GM18873 (cell line): ENCODE results near the gene RBM8A.

Experiments
- ATAC-seq: cut with Tn5 transposase; IDR thresholded peaks from one replicate; pipeline ENCODE4 v1.9.1; 2021; ENCODE audit warnings: mild to moderate bottlenecking, moderate library complexity, moderate number of reproducible peaks; ENCODE audit not compliant: unreplicated experiment, low FRiP score

RBM8A gene

DNA sequence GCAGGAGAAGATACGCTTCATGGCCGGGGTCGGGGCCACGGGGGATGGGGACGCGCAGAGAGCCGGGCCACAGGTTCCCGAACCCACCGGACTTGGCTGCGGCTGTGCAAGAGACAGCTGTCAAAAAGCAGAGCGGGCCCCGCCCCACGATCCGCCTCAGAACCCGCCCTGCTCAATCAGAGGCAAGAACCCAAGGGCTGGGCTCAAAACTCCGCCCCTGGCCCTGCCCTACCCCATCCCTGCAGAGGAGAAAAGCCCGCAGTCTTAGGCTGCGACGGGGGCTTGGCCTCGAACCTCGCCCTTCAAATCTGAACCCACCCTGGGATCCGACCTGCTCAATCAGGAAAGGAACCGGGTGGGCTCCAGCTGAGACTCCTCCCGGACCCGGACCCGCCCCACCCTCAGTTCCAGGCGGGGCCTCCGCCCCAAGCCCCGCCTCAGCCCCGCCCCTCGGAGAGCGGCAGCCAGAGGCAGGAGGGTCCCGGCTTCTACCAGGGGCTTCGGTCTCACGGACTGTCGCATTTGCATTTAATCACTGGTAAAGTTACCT lies 41.5 kb downstream of the RBM8A start, which contains the start of gene ANKRD35:
TSS of gene ANKRD35 (minus strand) at position 129 of the 550 bp plus-strand sequence. CDS start at position 21, 108 bp downstream.
- peak; percentile 89 for ATAC-seq

DNA sequence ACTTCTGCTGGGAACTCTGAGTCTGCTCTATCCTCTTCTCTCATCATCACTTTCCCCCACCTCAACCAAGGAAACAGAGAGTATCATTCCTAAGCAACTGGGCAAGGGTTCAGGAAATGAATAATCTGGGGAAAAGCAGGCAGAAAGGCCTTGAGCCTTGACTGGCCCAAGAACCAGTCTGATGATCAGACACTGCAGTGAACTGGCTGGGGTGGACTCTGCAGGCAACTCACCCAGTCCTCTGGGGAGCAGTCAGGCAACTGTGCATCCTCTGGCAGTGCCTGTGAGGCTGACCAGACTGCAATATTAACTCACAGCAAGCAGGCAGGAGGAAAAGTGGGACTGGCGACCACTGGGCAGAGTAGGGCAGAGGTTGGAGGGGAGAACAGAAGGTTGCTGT lies 42.6 kb downstream of the RBM8A start:
- ATAC-seq: no peak

DNA sequence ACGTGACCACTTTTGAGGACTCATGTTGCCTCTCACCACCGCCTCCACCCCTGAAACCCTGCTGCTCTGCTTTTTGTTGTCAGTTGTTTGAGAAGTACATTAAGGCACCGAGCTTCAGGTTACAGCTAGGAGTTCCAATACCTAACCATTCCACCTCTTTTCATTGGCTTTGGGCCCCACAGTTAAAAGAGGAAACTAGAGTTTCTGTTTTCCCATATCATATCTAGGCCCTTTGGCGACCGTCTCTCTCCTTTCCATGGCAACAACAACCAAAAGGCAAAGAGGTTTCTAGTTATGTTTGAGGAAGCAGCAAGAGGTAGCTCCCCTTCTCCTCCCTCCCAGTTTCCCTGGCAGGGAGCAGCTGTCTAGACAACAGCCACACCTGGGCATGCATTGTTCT lies 47.5 kb downstream of the RBM8A start:
- no peak for ATAC-seq

DNA sequence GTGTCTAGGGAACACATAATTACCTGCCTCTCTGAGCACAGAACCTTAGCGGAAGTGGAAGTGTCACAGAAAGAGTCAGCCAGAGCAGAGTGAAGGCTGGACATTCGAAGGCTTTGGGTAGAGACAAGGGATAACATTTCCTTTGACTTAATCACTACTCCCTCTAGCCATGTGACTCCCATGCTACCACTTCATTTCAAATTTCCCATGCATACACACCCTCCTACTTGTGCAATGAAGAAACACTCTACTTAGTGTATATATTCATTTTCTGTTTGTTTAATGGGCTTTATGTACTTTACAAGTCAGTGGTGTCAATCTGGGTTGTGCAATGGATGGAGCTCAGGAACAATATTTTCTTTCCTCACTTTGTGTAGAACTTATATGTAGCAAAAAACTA lies 48.6 kb downstream of the RBM8A start:
- ATAC-seq: no peak

DNA sequence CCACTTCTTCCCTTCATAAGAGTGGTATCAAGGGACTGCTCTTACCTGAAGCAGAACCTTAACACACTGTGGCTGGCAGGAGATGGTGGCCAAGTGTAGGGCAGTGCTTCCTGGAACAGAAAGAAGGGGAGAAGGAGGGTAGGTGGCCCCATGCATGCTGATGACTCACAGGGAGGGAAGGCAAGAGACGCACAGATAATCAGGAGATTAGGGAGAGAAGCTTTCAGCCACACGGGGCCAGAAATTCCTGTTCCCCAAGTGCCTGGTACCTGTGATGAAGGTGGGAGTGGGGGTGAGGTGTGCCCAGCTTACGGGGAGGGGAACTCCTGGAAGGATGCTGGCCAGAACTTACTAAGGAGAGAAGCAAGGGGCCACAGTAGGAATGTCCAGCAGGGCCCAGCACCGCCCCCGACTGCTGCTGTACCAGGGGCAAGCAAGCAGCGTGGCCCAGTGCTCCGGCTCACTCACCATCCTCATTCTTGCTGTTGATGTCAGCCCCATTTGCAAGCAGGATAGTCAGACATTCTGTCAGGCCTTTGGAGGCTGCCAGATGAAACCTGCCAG lies 49.3 kb downstream of the RBM8A start:
- no peak for ATAC-seq

DNA sequence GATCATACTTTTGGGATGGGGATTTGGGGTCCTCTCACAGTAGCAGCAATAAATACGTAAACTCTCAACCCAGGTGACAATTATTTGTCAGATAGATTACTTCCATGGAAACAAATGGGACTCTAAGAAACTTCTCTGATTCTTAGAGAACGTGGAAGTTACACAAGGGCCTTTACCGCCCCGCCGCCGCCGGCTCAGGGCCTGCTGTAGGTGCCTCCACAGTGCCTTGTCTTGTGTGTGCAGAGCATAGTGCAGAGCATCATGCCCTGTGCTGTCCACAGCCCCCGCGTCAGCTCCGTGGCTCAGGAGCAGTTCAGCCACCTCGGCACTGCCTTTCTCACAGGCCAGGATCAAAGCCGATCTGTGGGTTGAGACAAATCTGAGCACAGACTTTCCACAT lies 52.6 kb downstream of the RBM8A start:
- ATAC-seq: no peak

DNA sequence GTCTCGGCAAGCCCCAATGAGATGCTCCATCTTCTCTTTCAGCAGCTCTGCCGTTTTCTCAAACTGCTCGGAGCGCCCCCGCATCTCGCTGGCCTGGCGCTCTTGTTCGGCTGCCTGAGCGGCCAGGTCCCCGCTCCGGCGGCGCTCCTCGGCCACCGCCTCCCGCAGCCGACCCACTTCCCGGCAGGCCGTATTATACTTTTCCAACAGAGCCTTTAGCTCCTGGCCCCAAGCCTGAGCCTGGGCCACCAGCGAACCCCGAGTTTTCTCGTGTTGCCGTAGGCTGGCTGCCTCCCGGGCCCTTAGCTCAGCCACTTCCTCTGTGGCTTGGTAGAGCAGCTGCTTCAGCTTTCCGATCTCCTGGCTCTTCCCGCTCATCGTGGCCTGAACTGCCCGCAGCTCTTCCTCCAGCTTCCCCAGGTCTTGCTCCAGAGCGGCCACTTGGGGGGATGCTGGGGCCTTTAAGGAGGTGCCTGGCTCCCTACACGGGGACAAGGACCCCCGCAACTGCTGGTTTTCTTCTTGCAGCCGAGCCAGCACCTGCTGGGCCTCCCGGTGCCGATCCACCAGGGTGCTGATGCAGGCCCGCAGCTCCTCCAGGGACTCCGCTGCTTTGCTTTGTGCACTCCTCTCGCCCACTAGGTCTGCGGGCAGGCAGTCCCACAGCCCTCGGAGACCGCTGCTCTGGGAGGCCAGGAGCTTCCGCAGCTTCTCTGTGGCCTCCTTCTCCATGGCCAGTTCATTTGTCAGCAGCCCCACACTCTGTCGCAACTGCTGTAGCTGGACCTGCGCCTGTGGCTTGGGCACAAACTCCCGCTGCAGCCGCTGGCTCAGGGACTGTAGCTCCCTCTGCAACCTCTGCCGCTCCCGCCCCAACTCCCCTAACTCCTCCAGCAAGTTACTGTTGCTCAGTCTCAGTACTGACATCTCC lies 55.0 kb downstream of the RBM8A start:
- ATAC-seq: no peak
